HEK293T (cell line): Measurements from ENCODE around the gene TCP11L2.

Experiments used
- CTCF ChIA-PET: fragments of 350-600 bp; formaldehyde crosslinking; extraction: SDS; loops from one replicate; lab custom pipeline; 2021; ENCODE audit warnings: antibody characterized with exemption, inconsistent platforms; lab: Yijun Ruan, JAX
- POLR2A ChIA-PET: fragments of 350-600 bp; formaldehyde crosslinking; extraction: SDS; loops from one replicate; lab custom pipeline; 2020; ENCODE audit warnings: antibody characterized with exemption, inconsistent platforms; lab: Yijun Ruan, JAX
- DNase-seq: peaks from one replicate; pipeline ENCODE4 v3.0.0; 2012; ENCODE audit warnings: mixed read lengths; ENCODE audit errors: extremely low spot score
- ARNT ChIP-seq: fragments of 450-650 bp; IDR thresholded peaks from 2 replicates; pipeline ENCODE4 v1.6.1; 2017; ENCODE audit warnings: mild to moderate bottlenecking
- BHLHE40 ChIP-seq: fragments of 450-650 bp; IDR thresholded peaks from 2 replicates; pipeline ENCODE4 v1.6.1; 2016; ENCODE audit warnings: mild to moderate bottlenecking, moderate library complexity, borderline replicate concordance
- CTBP1 ChIP-seq: fragments of 450-650 bp; IDR thresholded peaks from 2 replicates; pipeline ENCODE4 v1.6.1; 2016; ENCODE audit warnings: borderline replicate concordance
- ELF4 ChIP-seq: fragments of 450-650 bp; IDR thresholded peaks from 2 replicates; pipeline ENCODE4 v1.6.1; 2017; ENCODE audit warnings: antibody characterized with exemption
- FOXA1 ChIP-seq: fragments of 450-650 bp; IDR thresholded peaks from 2 replicates; pipeline ENCODE4 v1.6.1; 2016; ENCODE audit warnings: mild to moderate bottlenecking
- FOXK2 ChIP-seq: fragments of 450-650 bp; IDR thresholded peaks from 2 replicates; pipeline ENCODE4 v1.6.1; 2016; ENCODE audit warnings: mild to moderate bottlenecking
- FOXM1 ChIP-seq: fragments of 450-650 bp; IDR thresholded peaks from 2 replicates; pipeline ENCODE4 v1.6.1; 2017; ENCODE audit warnings: mild to moderate bottlenecking, borderline replicate concordance
- HDGF ChIP-seq: fragments of 450-650 bp; IDR thresholded peaks from 2 replicates; pipeline ENCODE4 v1.6.1; 2017; ENCODE audit warnings: antibody characterized with exemption, borderline replicate concordance
- L3MBTL2 ChIP-seq: fragments of 450-650 bp; conservative IDR thresholded peaks from 2 replicates; pipeline ENCODE4 v1.6.1; 2016; ENCODE audit warnings: mild to moderate bottlenecking
- LEF1 ChIP-seq: fragments of 450-650 bp; IDR thresholded peaks from 2 replicates; pipeline ENCODE4 v1.6.1; 2017; ENCODE audit warnings: mild to moderate bottlenecking, borderline replicate concordance
- NFRKB ChIP-seq: fragments of 450-650 bp; IDR thresholded peaks from 2 replicates; pipeline ENCODE4 v1.6.1; 2016; ENCODE audit warnings: mild to moderate bottlenecking, moderate library complexity
- SP1 ChIP-seq: fragments of 450-650 bp; IDR thresholded peaks from 2 replicates; pipeline ENCODE4 v1.6.1; 2017
- SUZ12 ChIP-seq: fragments of 450-650 bp; IDR thresholded peaks from 2 replicates; pipeline ENCODE4 v1.6.1; 2016; ENCODE audit warnings: mild to moderate bottlenecking
- TARDBP ChIP-seq: fragments of 450-650 bp; IDR thresholded peaks from 2 replicates; pipeline ENCODE4 v1.6.1; 2016
- ZNF384 ChIP-seq: fragments of 450-650 bp; IDR thresholded peaks from 2 replicates; pipeline ENCODE4 v1.6.1; 2016
- TF ChIP-seq, protein P1 (sequence below): fragments of 450-650 bp; IDR thresholded peaks from 2 replicates; pipeline ENCODE4 v1.6.1; 2016

Gene TCP11L2

DNA sequence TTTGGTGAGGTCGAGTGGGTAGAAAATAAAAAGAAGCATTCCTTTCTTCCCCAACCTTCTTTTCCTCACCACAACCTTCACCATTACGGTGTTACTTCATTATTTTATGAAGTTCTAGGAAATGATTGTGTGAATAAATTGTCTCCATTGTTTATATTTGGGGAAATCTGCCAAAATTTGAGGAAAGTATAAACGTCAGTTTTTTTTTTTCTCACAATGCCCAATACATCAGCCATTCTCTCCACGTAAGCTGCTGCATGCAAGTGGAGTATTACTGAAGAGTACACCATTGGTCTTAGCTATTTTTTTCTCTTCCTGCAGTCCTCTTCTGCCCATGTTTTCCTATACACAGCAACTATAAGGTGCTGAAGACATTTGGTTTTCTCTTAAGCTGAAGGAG, 45.9 kb downstream of the TCP11L2 start:
- POLR2A ChIA-PET, result interaction anchor here (0.7 kb wide), 1 partner anchor 9 kb away, joined by 5 read pairs; the partner anchor contains the start of gene POLR3B
- no peak for DNase-seq
- CTCF ChIA-PET, result interaction anchor here (0.6 to 1.6 kb wide), 3 partner anchors 9 to 67 kb away, joined by 3 to 9 read pairs (median 6); partner anchors contain the start of gene POLR3B
- TF ChIP-seq CTBP1 (no peak), ZNF384 (no peak), SP1 (no peak), NFRKB (no peak), ARNT (no peak), FOXA1 (no peak), ELF4 (no peak), HDGF (no peak), TARDBP (no peak), FOXK2 (no peak)
- TF ChIP-seq, protein P1, sequence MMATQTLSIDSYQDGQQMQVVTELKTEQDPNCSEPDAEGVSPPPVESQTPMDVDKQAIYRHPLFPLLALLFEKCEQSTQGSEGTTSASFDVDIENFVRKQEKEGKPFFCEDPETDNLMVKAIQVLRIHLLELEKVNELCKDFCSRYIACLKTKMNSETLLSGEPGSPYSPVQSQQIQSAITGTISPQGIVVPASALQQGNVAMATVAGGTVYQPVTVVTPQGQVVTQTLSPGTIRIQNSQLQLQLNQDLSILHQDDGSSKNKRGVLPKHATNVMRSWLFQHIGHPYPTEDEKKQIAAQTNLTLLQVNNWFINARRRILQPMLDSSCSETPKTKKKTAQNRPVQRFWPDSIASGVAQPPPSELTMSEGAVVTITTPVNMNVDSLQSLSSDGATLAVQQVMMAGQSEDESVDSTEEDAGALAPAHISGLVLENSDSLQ, result no peak

DNA sequence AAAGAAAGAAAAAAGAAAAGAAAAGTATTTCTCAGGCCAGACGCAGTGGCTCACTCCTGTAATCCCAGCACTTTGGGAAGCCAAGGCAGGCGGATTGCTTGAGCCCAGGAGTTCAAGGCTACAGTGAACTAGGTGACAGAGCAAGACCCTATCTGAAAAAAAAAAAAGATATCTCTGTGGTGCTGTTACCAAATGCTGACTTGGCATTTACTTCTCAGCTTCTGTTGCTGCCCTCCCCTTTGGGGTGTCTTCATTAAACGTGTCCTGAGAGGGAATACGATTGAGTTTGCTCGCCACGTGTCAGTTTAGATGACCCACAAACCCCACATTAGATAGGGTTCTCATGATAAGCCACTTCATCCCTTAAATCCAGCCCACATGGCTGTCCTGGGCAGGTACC, 50.6 kb downstream of the TCP11L2 start:
- CTCF ChIA-PET, result no interaction called here
- TF ChIP-seq NFRKB (no peak), ARNT (no peak), ELF4 (no peak), HDGF (no peak), SUZ12 (no peak), ZNF384 (no peak), L3MBTL2 (no peak), TARDBP (no peak), FOXK2 (no peak), SP1 (no peak), FOXM1 (no peak), CTBP1 (no peak), FOXA1 (no peak), BHLHE40 (no peak), LEF1 (no peak)
- TF ChIP-seq, protein P1, result no peak
- POLR2A ChIA-PET, result no interaction called here
- DNase-seq, result no peak

DNA sequence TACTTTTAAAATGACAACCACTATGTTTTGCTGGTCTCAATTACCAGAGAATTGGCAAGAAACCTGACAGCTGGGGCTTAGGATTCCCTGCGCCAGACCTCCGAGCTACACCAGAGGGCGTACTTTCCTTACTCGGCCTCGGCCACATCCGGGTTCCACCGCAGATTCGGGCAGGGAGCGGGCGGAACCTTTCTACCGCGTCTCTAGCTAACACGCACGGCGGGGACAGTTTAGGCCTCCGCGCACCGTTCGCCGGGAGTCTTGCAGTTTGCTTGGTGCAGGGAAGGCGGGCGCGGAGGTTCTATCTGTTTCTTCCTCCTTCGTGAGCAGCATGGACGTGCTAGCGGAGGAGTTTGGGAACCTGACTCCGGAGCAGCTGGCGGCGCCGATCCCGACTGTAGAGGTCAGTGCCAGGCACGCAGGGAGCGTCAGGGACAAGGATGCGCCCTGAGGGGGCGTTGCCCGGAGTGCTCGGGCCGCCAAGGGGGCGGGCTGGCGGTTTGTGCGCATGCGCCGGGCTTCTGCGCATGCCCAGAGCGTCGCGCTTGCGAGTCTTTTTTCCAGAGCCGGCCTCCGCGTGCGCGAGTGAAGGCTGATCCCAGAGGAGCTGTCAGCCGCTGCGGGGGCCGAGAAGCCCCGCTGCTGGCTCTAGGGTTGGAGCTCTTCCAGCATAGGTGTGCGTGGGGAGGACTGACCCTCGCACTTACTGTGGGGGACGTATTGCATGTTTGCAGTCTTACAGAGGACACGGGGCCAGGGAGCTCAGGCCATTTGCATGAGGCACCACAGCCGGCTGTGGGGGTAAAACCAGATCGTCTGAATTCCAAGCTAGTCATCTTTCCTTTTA, 55.2 kb downstream of the TCP11L2 start, which contains the start of gene POLR3B:
Gene POLR3B, plus strand, starts transcription at position 200 of the 847 bp plus-strand sequence. Its CDS starts 132 bp downstream, at position 332.
- POLR2A ChIA-PET, result interaction anchor here (0.5 to 1.8 kb wide), 33 partner anchors 9 to 629 kb away, joined by 3 to 11 read pairs (median 3); partner anchors contain the start of genes CKAP4, MTERF2 and TMEM263
- CTCF ChIA-PET, result interaction anchor here (0.6 to 2.6 kb wide), 11 partner anchors 8 to 1291 kb away, joined by 3 to 12 read pairs (median 3); no protein-coding TSS in a partner anchor
- no peak for TF ChIP-seq SUZ12
- TF ChIP-seq ELF4, result peak; percentile 55; the same call in 1 of the 2 replicates
- TF ChIP-seq L3MBTL2, result peak; percentile 90
- no peak for TF ChIP-seq FOXK2
- peak; percentile 85 for TF ChIP-seq CTBP1
- no peak for TF ChIP-seq LEF1
- TF ChIP-seq ZNF384, result no peak
- no peak for TF ChIP-seq TARDBP
- no peak for TF ChIP-seq NFRKB
- no peak for TF ChIP-seq FOXM1
- TF ChIP-seq, protein P1, result peak; percentile 38
- TF ChIP-seq SP1, result no peak
- no peak for TF ChIP-seq ARNT
- DNase-seq, result peak; percentile 95

DNA sequence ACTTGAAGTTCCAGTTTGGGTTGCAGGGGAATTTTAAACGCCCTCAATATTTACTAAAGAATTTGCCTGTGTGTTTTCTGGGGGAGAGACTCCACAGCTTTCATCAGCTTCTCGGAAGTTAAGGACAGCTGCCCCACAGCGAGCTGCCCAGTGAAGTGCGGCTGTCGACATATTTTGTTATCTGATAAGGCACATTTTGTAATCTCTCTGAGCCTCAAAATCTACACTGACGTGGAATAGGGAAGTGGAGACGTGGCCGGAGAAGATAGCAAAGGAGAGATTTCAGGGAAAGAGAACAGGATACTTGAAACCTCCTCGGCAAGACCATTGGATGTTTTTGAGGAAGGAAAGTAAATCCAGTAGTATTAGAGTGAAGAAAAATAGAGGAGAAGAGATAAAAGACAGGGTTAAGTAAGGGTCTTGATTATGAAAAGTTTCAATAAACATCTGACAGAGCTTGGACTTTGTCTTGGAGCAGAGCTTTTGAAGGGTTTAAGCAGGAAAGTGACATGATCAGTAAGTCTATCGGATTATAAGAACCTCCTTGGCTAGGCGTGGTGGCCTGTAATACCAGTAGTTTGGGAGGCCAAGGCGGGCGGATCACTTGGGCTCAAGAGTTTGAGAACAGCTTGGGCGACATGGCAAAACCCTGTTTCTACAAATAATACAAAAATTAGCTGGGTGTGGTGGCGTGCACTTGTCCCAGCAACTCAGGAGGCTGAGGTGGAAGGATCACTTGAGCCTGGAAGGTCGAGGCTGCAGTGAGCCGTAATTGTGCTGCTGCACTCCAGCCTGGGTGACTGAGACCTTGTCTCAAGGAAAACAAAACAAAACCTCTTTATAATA, 56.1 kb downstream of the TCP11L2 start:
- ChIA-PET POLR2A (interaction anchor here (0.5 to 1.8 kb wide), 29 partner anchors 10 to 628 kb away, joined by 3 to 11 read pairs (median 3); partner anchors contain the start of genes CKAP4, MTERF2 and TMEM263), CTCF (interaction anchor here (0.9 to 2.6 kb wide), 7 partner anchors 9 to 561 kb away, joined by 3 to 12 read pairs (median 6); no protein-coding TSS in a partner anchor)
- TF ChIP-seq ELF4 (no peak), TARDBP (no peak), HDGF (no peak), LEF1 (no peak)
- TF ChIP-seq, protein P1, result no peak
- DNase-seq, result no peak
